ENCODE data around the gene ISM1.

- TF ChIP-seq ZNF274 (IDR thresholded peaks at IDR 0.05; ENCODE audit: low read depth, low read length) (no peak), SUZ12 (IDR thresholded peaks at IDR 0.05; ENCODE audit: extremely low read depth, insufficient read depth, insufficient read length) (no peak), YY1 (IDR thresholded peaks at IDR 0.05; ENCODE audit: insufficient read depth, insufficient read length) (no peak)
Measured at GRCh38 chr20:13183005-13183404, 38.1 kb upstream of the ISM1 start.
